ENCODE data around the gene FBXO21. TPM values are rescaled to one million over a fixed set of nuclear protein-coding genes. Genes with fewer than 3 reads are reported as not detected.

FBXO21 gene
- total and polyA plus RNA-seq, 2 of the 13 experiments (the other 11 are each of a cell fraction or from before 2014, with no cell fraction given): 15.6 to 32.5 TPM

DNA sequence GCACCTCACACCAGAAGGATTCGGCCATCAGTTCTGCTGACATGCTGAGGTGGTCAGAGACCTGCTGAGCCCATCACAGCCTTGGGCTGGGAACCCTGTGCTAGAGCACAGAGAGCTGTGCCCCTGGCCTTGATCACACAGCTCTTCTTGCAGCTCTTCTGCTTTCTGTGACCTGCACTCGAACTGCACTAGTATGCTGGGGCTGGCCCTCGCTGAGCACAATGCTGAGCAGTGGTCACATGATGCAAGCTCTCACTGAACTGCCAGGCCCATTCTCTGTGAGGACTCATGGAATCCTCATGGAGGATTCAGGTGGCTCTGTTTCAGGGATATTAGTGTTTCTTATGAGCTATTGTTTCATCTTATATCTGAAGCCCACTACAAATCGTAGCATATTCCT lies 22.5 kb downstream of the FBXO21 start (continued):
- no peak for TF ChIP-seq WIZ (CRISPR knock-in tag; IDR thresholded peaks at IDR 0.05)
- TF ChIP-seq ZNF446 (CRISPR knock-in tag; IDR thresholded peaks at IDR 0.05): no peak

DNA sequence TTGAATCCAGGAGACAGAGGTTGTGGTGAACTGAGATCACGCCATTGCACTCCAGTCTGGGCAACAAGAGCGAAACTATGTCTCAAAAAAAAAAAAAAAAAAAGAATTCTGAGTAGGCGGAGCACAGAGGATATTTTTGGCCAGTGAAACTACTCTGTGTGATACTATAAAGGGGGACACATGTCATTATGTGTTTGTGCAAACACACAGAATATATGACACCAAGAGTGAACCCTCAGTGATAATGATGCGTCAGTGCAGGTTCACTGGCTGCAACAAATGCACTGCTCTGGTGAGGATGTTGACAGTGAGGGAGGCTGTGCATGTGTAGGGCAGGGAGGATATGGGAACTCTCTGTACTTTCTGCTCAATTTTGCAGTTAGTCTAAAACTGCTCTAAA lies 24.2 kb downstream of the FBXO21 start:
- no peak overlapping the region for H3K4me2 ChIP-seq (ENCODE audit: low read depth, low read length)
- no peaks in the 10 kb centered on the region for H3K79me2 ChIP-seq (ENCODE audit: insufficient read depth, low read length)
- no peaks in the 10 kb centered on the region for H3K9me3 ChIP-seq (ENCODE audit: low read length)
- H2AFZ ChIP-seq (ENCODE audit: low read length): no peak overlapping the region
- no peak overlapping the region for H3K4me3 ChIP-seq (replicated peaks in 1 of 3; ENCODE audit: insufficient read depth in 1 of 3, low read depth in 2 of 3, low read length in 3 of 3)
- no TSS peak for BruUV-seq (replicated peaks)
- TF ChIP-seq, protein P1, sequence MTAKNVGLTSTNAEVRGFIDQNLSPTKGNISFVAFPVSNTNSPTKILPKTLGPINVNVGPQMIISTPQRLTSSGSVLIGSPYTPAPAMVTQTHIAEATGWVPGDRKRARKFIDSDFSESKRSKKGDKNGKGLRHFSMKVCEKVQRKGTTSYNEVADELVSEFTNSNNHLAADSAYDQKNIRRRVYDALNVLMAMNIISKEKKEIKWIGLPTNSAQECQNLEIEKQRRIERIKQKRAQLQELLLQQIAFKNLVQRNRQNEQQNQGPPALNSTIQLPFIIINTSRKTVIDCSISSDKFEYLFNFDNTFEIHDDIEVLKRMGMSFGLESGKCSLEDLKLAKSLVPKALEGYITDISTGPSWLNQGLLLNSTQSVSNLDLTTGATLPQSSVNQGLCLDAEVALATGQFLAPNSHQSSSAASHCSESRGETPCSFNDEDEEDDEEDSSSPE (CRISPR knock-in tag; IDR thresholded peaks at IDR 0.05): no peak
- TF ChIP-seq ZNF136 (CRISPR knock-in tag; IDR thresholded peaks at IDR 0.05; ENCODE audit: low read depth) (no peak), IRX3 (CRISPR knock-in tag; IDR thresholded peaks at IDR 0.05; ENCODE audit: borderline replicate concordance, low read depth) (no peak), KAT8 (CRISPR knock-in tag; IDR thresholded peaks at IDR 0.05) (no peak)
- TF ChIP-seq, protein P2, sequence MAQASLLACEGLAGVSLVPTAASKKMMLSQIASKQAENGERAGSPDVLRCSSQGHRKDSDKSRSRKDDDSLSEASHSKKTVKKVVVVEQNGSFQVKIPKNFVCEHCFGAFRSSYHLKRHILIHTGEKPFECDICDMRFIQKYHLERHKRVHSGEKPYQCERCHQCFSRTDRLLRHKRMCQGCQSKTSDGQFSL (CRISPR knock-in tag; IDR thresholded peaks at IDR 0.05): no peak
- FAIRE-seq (no peak), ATAC-seq (no peak), DNase-seq (ENCODE audit: low spot score) (no peak)
- H3K27ac ChIP-seq (ENCODE audit: extremely low read length, insufficient read depth, low read length): no peak overlapping the region
- POLR2A ChIA-PET: no interaction called here
- no peaks in the 10 kb centered on the region for H3K4me1 ChIP-seq (ENCODE audit: insufficient read depth, low read length)
- H3K9ac ChIP-seq (ENCODE audit: insufficient read depth, low read depth, low read length): no peak overlapping the region
- 98% methylated on average over 4 of the region's 4 CpGs for WGBS (ENCODE audit: low lambda C conversion rate)
- no peaks in the 10 kb centered on the region for H4K20me1 ChIP-seq (ENCODE audit: insufficient read depth, low read length)
- peaks cover 36 to 83% of the 10 kb centered on the region in 2 experiments for H3K36me3 ChIP-seq (replicated peaks in 1 of 2; ENCODE audit: control insufficient read depth in 1 of 2, insufficient read depth in 2 of 2, low read length in 2 of 2)
- no peaks in the 10 kb centered on the region; a peak in 1 of 5 replicates for H3K27me3 ChIP-seq (ENCODE audit: control insufficient read depth in 1 of 2, insufficient read depth in 2 of 2, low read length in 2 of 2)
- intact Hi-C loops (cut with micrococcal nuclease; ENCODE audit: unreplicated experiment): no loop called here
- in situ Hi-C loops (cut with HindIII; ENCODE audit: extremely low pct_ligation_motif_present, low pct_unique_long_range_greater_than_20kb): no loop called here
- CTCF ChIA-PET (ENCODE audit: low intra/inter-chr PET ratio, low total read pairs): no interaction called here

Data from HepG2 (cell line).